A549 (cell line): ENCODE measurements around the gene PHF21B. TPM values are rescaled to one million over a fixed set of nuclear protein-coding genes. Genes with fewer than 3 reads are reported as not detected.

Experiments used
- ATAC-seq, 2 experiments: fragments of 200-7000 bp in 1 of 2; fragments of >200 bp in 1 of 2; cut with Nextera tagmentation in 1 of 2; cut with Tn5 transposase in 1 of 2; 3 replicates each; pipeline versions ENCODE4 v1.8.0 to v1.9.1; 2018 to 2020; ENCODE audit warnings: mild to moderate bottlenecking in 1 of 2, moderate library complexity in 1 of 2
- CTCF ChIA-PET: fragments of 300-600 bp; sonication (Branson Sonifier 250); formaldehyde crosslinking; extraction: SDS; loops from one replicate; lab custom pipeline; 2021; ENCODE audit warnings: antibody characterized with exemption, inconsistent platforms; lab: Yijun Ruan, JAX
- POLR2A ChIA-PET: fragments of 350-600 bp; formaldehyde crosslinking; extraction: SDS; loops from one replicate; lab custom pipeline; 2021; ENCODE audit warnings: antibody characterized with exemption, inconsistent platforms; lab: Yijun Ruan, JAX
- DNase-seq, 2 experiments: peaks; one replicate each; pipeline versions ENCODE4 v3.0.0 to v3.0.0-alpha.2; 2011 to 2016; ENCODE audit warnings: low read depth in 1 of 2, low spot score in 1 of 2
- FAIRE-seq: peaks from 2 replicates; lab custom pipeline; 2011; peaks lifted over from hg19 to GRCh38; lab: Jason Lieb, UNC
- H3K27ac ChIP-seq, 2 experiments: fragments of >200 bp; sonication (Bioruptor Twin); formaldehyde crosslinking; 3 replicates each; pipeline ENCODE4 v1.5.1; 2016 to 2017
- H3K4me1 ChIP-seq: fragments of >200 bp; sonication (Bioruptor Twin); formaldehyde crosslinking; 3 replicates; pipeline ENCODE4 v1.6.1; 2016
- H3K4me2 ChIP-seq: fragments of >200 bp; sonication (Bioruptor Twin); formaldehyde crosslinking; 3 replicates; pipeline ENCODE4 v1.6.1; 2016
- H3K4me3 ChIP-seq: fragments of >200 bp; sonication (Bioruptor Twin); formaldehyde crosslinking; 3 replicates; pipeline ENCODE4 v1.5.1; 2016
- H3K9me3 ChIP-seq: fragments of >200 bp; sonication (Bioruptor Twin); formaldehyde crosslinking; 3 replicates; pipeline ENCODE4 v1.6.1; 2016
- BCL3 ChIP-seq: fragments of >200 bp; sonication (Bioruptor Twin); formaldehyde crosslinking; IDR thresholded peaks from 3 replicates; pipeline ENCODE4 v1.6.1; 2016
- CEBPB ChIP-seq, 2 experiments: fragments of >200 bp in 1 of 2; sonication (Bioruptor Twin) in 1 of 2; formaldehyde crosslinking in 1 of 2; IDR thresholded peaks; 2 replicates each; pipeline ENCODE4 v1.6.1; 2012 to 2016
- CHD2 ChIP-seq: fragments of 150-350 bp; IDR thresholded peaks from 2 replicates; pipeline ENCODE4 v1.6.1; 2014; ENCODE audit warnings: low read length; ENCODE audit not compliant: partially characterized antibody
- EHF ChIP-seq: fragments of 250-450 bp; sonication (Bioruptor Pico); IDR thresholded peaks from 2 replicates; pipeline ENCODE4 v1.5.0; 2020; ENCODE audit warnings: mild to moderate bottlenecking
- EHMT2 ChIP-seq: fragments of 200-600 bp; sonication (generic); IDR thresholded peaks from 2 replicates; pipeline ENCODE4 v1.6.1; 2016; ENCODE audit warnings: antibody characterized with exemption, low read depth, mild to moderate bottlenecking, moderate library complexity
- EP300 ChIP-seq, 2 experiments: fragments of >200 bp; sonication (Bioruptor Twin); formaldehyde crosslinking; IDR thresholded peaks; 2 replicates in 1 of 2; 3 replicates in 1 of 2; pipeline ENCODE4 v1.6.1; 2016 to 2017
- ESRRA ChIP-seq: fragments of 150-350 bp; IDR thresholded peaks from 2 replicates; pipeline ENCODE4 v1.6.1; 2014; ENCODE audit warnings: mild to moderate bottlenecking, low read length, borderline replicate concordance
- FOXS1 ChIP-seq: fragments of 250-450 bp; sonication (Bioruptor Pico); IDR thresholded peaks from 2 replicates; pipeline ENCODE4 v1.5.0; 2020; ENCODE audit warnings: mild to moderate bottlenecking, moderate library complexity
- HOXB13 ChIP-seq: fragments of 250-450 bp; sonication (Bioruptor Pico); IDR thresholded peaks from 2 replicates; pipeline ENCODE4 v1.5.0; 2020; ENCODE audit warnings: low read depth, mild to moderate bottlenecking, moderate library complexity
- HOXB5 ChIP-seq: fragments of 250-450 bp; sonication (Bioruptor Pico); IDR thresholded peaks from 2 replicates; pipeline ENCODE4 v1.5.0; 2020; ENCODE audit warnings: mild to moderate bottlenecking, moderate library complexity
- JUNB ChIP-seq: fragments of >200 bp; sonication (Bioruptor Twin); formaldehyde crosslinking; IDR thresholded peaks from 2 replicates; pipeline ENCODE4 v1.6.1; 2016
- MAZ ChIP-seq: fragments of 150-350 bp; IDR thresholded peaks from 2 replicates; pipeline ENCODE4 v1.6.1; 2014; ENCODE audit warnings: antibody characterized with exemption, low read depth, low read length, borderline replicate concordance
- PHF8 ChIP-seq: fragments of 200-600 bp; sonication (generic); IDR thresholded peaks from 2 replicates; pipeline ENCODE4 v1.6.1; 2016; ENCODE audit warnings: low read depth, mild to moderate bottlenecking, antibody characterized with exemption, moderate library complexity, borderline replicate concordance
- POLR2AphosphoS2 ChIP-seq: conservative IDR thresholded peaks from 2 replicates; pipeline ENCODE4 v1.6.1; 2012; ENCODE audit warnings: low read length, improper control_type of control experiment, inconsistent platforms
- RARB ChIP-seq: fragments of 250-450 bp; sonication (Bioruptor Pico); IDR thresholded peaks from 2 replicates; pipeline ENCODE4 v1.8.0; 2021; ENCODE audit warnings: mild to moderate bottlenecking, moderate library complexity
- RCOR1 ChIP-seq: fragments of 150-350 bp; IDR thresholded peaks from 2 replicates; pipeline ENCODE4 v1.6.1; 2014; ENCODE audit warnings: antibody characterized with exemption, low read length, low read depth
- REST ChIP-seq: fragments of 200-600 bp; sonication (generic); IDR thresholded peaks from 2 replicates; pipeline ENCODE4 v1.6.1; 2016; ENCODE audit warnings: antibody characterized with exemption, mild to moderate bottlenecking, moderate library complexity
- TP53 ChIP-seq: fragments of 250-450 bp; sonication (Bioruptor Pico); IDR thresholded peaks from 2 replicates; pipeline ENCODE4 v1.5.0; 2021; ENCODE audit warnings: mild to moderate bottlenecking, moderate library complexity
- USF2 ChIP-seq: fragments of 450-650 bp; IDR thresholded peaks from 2 replicates; pipeline ENCODE4 v1.6.1; 2014; ENCODE audit warnings: antibody characterized with exemption
- ZSCAN20 ChIP-seq: fragments of 250-450 bp; sonication (Bioruptor Pico); IDR thresholded peaks from 2 replicates; pipeline ENCODE4 v1.8.0; 2022; ENCODE audit warnings: mild to moderate bottlenecking, moderate library complexity
- WGBS: methylation state at CpG from one replicate; pipeline ENCODE4 v1.1.6; 2017; ENCODE audit errors: missing lambda C conversion rate; 5-methylcytosine and 5-hydroxymethylcytosine counted together
- polyA plus RNA-seq, 4 experiments: library from polyadenylated mRNA; depleted of rRNA in 3 of 4; stranded (reverse); fragments of >200 nt; fragmentation: RNase III in 1 of 4; extraction: RNeasy Plus Mini Kit Qiagen cat#74134 plus additional on column Dnase treatment in 1 of 4; gene quantifications; 2 replicates in 3 of 4; 3 replicates in 1 of 4; pipeline ENCODE4 v1.2.3, GENCODE V29; 2011 to 2017

Gene PHF21B
- polyA plus RNA-seq, 2 of the 4 experiments (the other 2 are of a cell fraction), result 0.50 to 0.70 TPM

- Histone ChIP-seq H3K4me1 (no peaks in the 10 kb centered on the region), H3K9me3 (no peaks in the 10 kb centered on the region), H3K4me3 (no peak overlapping the region)
- no peak for FAIRE-seq
- no peak for ATAC-seq
- POLR2A ChIA-PET, result no interaction called here
- no peak for TF ChIP-seq BCL3
- TF ChIP-seq ZSCAN20, result no peak
- TF ChIP-seq HOXB5 (CRISPR knock-in tag), result no peak
- no peak for TF ChIP-seq JUNB
- no peak for TF ChIP-seq EP300 (IDR thresholded peaks at IDR 0.05)
- no peak for TF ChIP-seq CHD2
- TF ChIP-seq RARB (CRISPR knock-in tag), result no peak
- no peak for TF ChIP-seq CEBPB (IDR thresholded peaks at IDR 0.05)
- no peak for TF ChIP-seq PHF8
- no peak for TF ChIP-seq EHMT2
- no peak for TF ChIP-seq MAZ
- no peak for TF ChIP-seq EHF (CRISPR knock-in tag)
- TF ChIP-seq POLR2AphosphoS2, result no peak
- no peak for TF ChIP-seq FOXS1 (CRISPR knock-in tag)
- TF ChIP-seq HOXB13 (CRISPR knock-in tag), result no peak
- no peak for TF ChIP-seq USF2
- TF ChIP-seq TP53 (CRISPR knock-in tag), result no peak
- no peak for TF ChIP-seq RCOR1
- TF ChIP-seq ESRRA, result no peak
- TF ChIP-seq, all 56 proteins: peak for 0
- DNase-seq, result no peak
- WGBS, result 44% methylated on average over 5 of the region's 5 CpGs
- no peak overlapping the region for H3K4me2 ChIP-seq
- no peak overlapping the region for H3K27ac ChIP-seq
- CTCF ChIA-PET, result interaction anchor here (1.0 kb wide), 1 partner anchor 12 kb away, joined by 3 read pairs; no protein-coding TSS in a partner anchor
These were observed 22.9 kb downstream of the PHF21B start for GRCh38 chr22:44986926-44987325.

GRCh38 chr22:44985906-44986527, 23.8 kb downstream of the PHF21B start:
- 52% methylated on average over 4 of the region's 4 CpGs for WGBS
- no peak for DNase-seq
- no peak for FAIRE-seq
- CTCF ChIA-PET, result interaction anchor here (1.0 kb wide), 1 partner anchor 11 kb away, joined by 3 read pairs; no protein-coding TSS in a partner anchor
- H3K9me3 ChIP-seq, result no peaks in the 10 kb centered on the region
- H3K27ac ChIP-seq, result no peak overlapping the region
- H3K4me2 ChIP-seq, result no peak overlapping the region
- POLR2A ChIA-PET, result no interaction called here
- TF ChIP-seq EP300 (IDR thresholded peaks at IDR 0.05), result no peak
- no peak for TF ChIP-seq REST
- TF ChIP-seq, all 56 proteins: peak for 0
- H3K4me3 ChIP-seq, result no peak overlapping the region
- ATAC-seq, result no peak
- no peaks in the 10 kb centered on the region for H3K4me1 ChIP-seq
